Astrocyte of the spinal cord (primary cell): Measurements from ENCODE around the gene ENOX2.

ENCODE experiments used
- DNase-seq: peaks from one replicate; pipeline ENCODE4 v3.0.0; 2011; ENCODE audit warnings: low read depth, low spot score
- H3K4me3 ChIP-seq: 2 replicates; pipeline ENCODE4 v1.5.1; 2011; ENCODE audit warnings: low read depth, mild to moderate bottlenecking, low read length, moderate library complexity
- in situ Hi-C: cut with HindIII; loops from 2 replicates; pipeline ENCODE4 v1.10.0; 2017; ENCODE audit warnings: low sequenced_read_pairs
- TF ChIP-seq, protein P1 (sequence below): IDR thresholded peaks from 2 replicates; pipeline ENCODE4 v1.5.1; 2012; ENCODE audit warnings: low read depth, mild to moderate bottlenecking, low read length, inconsistent platforms

ENOX2 gene

DNA sequence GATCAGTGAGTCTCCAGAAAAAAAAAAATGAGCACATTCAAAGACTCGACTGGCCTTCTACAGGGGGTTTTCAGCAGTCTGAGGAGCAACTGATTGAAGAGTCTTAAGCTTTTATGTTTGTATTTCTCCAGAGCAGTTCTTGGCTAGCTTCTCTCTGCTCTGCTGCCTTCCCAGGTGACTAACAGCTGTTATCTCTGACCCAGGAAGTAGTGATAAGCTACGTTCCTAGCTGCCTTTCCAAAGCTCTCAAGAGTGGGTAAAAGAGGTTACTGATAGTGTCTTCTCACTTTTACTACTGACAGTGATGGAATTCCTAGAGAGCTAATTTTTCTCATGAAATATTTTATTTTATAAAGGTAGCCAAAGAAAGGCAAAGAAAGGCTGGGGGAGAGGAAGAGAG is 66.6 kb downstream of the ENOX2 start:
- DNase-seq = no peak
- in situ Hi-C loops = no loop called here
- H3K4me3 ChIP-seq = no peak overlapping the region
- TF ChIP-seq, protein P1, sequence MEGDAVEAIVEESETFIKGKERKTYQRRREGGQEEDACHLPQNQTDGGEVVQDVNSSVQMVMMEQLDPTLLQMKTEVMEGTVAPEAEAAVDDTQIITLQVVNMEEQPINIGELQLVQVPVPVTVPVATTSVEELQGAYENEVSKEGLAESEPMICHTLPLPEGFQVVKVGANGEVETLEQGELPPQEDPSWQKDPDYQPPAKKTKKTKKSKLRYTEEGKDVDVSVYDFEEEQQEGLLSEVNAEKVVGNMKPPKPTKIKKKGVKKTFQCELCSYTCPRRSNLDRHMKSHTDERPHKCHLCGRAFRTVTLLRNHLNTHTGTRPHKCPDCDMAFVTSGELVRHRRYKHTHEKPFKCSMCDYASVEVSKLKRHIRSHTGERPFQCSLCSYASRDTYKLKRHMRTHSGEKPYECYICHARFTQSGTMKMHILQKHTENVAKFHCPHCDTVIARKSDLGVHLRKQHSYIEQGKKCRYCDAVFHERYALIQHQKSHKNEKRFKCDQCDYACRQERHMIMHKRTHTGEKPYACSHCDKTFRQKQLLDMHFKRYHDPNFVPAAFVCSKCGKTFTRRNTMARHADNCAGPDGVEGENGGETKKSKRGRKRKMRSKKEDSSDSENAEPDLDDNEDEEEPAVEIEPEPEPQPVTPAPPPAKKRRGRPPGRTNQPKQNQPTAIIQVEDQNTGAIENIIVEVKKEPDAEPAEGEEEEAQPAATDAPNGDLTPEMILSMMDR = no peak

DNA sequence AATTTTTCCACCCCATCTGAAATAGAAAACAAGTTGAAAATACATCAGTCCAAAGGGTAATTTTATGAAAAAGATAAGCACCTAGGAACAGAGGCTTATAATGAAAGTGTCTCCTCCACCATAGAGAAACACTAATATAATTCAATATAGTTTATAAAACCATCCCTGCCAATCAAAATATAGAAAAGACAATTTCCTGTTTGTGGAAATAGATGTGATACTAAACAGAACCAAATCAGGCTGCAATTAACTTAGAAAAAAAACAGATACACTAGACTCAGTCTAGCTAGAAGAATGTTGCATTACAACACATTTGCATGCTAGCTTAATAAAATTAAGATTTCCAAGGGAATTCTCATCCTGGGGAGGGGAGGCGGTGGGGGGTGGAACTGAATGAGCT is 68.2 kb downstream of the ENOX2 start:
- no peak overlapping the region for H3K4me3 ChIP-seq
- in situ Hi-C loops = no loop called here
- DNase-seq = no peak
- TF ChIP-seq, protein P1 = no peak

DNA sequence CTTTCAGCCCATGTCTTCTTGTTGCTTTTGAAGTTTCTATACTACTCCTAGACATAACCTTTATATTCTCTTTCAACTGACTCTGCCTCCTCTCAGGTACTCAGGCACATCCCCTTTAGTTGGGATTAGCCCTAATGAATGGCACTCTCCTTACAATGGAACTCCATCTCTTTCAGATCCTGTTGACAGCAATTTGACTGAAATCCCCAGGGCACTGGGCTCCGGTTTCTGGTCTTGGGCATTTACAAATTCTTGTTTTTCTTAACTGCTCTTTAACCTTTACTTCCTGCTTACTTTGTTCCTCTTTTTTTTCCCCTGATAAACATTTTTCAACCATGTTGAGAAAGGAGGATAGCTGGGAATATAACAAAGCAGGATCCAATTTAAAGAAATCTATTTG is 68.9 kb downstream of the ENOX2 start:
- in situ Hi-C loops = no loop called here
- no peak for DNase-seq
- TF ChIP-seq, protein P1 = no peak
- no peak overlapping the region for H3K4me3 ChIP-seq

DNA sequence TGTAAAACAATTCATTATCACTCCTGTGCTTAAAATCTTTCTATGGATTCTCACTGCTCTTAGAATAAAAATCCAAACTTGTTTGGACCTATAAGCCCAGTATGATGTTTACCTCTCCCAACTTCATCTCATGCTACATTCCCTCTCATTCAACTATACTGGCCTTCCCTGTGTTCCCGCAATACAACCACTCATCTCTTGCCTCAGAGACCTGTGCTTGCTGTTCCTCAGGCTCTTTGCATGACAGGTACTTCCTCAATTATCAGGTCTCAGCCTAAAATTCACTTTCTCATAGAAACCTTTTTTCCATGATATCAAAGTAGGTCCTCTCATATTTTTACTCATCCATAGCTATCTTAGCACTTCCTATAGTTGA is 71.7 kb downstream of the ENOX2 start:
- TF ChIP-seq, protein P1 = no peak
- no peak for DNase-seq
- in situ Hi-C loops = no loop called here
- no peak overlapping the region for H3K4me3 ChIP-seq

DNA sequence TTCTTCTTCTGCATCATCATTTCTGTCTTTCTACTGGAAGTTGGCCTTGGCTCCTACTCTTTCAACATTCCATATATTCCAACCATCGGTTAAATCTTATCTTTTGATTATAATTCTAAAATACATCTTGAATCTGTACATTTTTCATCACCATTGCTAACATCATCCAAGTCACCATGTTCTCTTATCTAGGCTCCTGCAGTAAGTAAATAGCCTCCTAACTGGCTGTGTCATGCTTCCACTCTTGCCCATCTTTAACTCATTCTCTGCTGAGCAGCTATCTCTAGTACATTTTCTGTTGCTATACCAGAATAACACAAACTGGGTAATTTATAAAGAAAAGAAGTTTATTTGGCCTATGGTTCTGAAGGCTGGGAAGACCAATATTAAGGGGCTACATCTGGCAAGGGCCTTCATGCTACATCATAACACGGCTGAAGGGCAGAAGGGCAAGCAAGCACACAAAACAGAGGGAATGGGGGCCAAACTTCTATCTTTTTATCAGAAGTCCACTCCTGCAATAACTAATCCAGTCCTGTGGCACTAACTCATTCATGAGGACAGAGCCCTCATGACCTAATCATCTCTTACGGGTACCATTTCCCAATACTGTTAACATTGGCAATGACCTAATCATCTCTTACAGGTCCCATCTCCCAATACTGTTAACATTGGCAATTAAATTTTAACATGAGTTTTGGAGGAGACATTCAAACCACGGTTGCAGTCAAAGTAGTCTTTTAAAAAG is 72.2 kb downstream of the ENOX2 start:
- no peak overlapping the region for H3K4me3 ChIP-seq
- TF ChIP-seq, protein P1 = no peak
- DNase-seq = no peak
- in situ Hi-C loops = no loop called here

DNA sequence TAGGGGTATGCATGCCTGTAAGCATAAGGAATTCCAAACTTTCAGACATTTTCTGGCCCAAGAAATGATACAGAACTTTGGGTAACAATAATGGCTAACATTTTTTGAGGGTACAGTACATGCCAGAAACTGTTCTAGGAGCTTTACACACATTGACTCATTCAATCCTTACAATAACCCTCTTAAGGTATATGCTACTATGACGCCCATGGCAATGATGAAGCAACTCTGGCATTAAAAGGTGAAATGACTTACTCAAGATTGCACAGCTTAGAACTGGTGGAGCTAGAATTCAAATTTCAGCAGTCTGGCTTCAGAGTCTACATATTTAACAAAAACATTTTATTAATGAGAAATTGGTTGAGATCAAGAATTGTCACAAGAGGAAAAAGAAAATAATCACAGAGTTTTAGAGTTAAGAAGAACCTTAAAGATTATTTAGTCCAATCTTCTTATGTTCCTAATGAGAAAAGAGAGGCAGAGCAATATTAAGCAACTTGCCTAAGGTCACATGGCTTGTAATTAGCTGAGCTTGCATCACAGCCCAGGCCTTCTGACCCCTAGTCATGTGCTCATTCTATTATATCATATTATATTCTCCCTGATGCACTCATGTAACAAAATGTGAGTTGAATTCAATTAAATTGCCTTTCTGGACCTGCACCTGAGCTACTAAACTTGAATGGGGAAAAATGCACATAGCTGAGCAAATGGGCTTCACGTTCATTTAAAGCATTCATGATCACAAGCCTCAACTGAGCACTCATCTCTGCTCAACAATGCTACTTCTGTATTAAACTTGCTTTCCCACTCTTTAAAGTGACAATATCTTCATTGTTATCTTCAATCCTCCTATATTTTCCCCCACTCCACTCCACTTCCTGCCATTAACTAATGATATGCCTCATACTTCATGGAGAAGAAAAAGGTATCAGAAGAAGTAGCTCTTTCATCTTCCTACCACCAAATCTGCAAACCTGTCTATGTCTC is 73.2 kb downstream of the ENOX2 start:
- TF ChIP-seq, protein P1 = no peak
- H3K4me3 ChIP-seq = no peak overlapping the region
- in situ Hi-C loops = no loop called here
- no peak for DNase-seq
